TTC549 (cell line): ENCODE data around the gene GRIK4.
"Not testable (repeated sequence)": the region's sequence is repeated elsewhere in the genome, so short reads cannot be mapped to it uniquely, and the experiment has no call there.

ENCODE experiments used
- FAIRE-seq: peaks from 2 replicates; lab custom pipeline; 2012; peaks lifted over from hg19 to GRCh38; lab: Jason Lieb, UNC

Gene GRIK4

GRCh38 chr11:120576606-120577005 lies 65.1 kb downstream of the GRIK4 start:
- FAIRE-seq = no peak

GRCh38 chr11:120577041-120577440 lies 65.5 kb downstream of the GRIK4 start:
- no peak for FAIRE-seq

- no peak for FAIRE-seq
Measured at GRCh38 chr11:120577624-120578363, 66.2 kb downstream of the GRIK4 start.

- no peak for FAIRE-seq
Measured at GRCh38 chr11:120578596-120579154, 67.1 kb downstream of the GRIK4 start.

GRCh38 chr11:120579611-120580031 lies 68.1 kb downstream of the GRIK4 start:
- FAIRE-seq = no peak

- no peak for FAIRE-seq
Measured at GRCh38 chr11:120581313-120581712, 69.8 kb downstream of the GRIK4 start.

- FAIRE-seq = not testable (repeated sequence)
Measured at GRCh38 chr11:120582535-120582934, 71.0 kb downstream of the GRIK4 start.

- no peak for FAIRE-seq
Measured at GRCh38 chr11:120586072-120586471, 74.5 kb downstream of the GRIK4 start.

- FAIRE-seq = no peak
Measured at GRCh38 chr11:120586728-120587127, 75.2 kb downstream of the GRIK4 start.

- FAIRE-seq = no peak
Measured at GRCh38 chr11:120587299-120587698, 75.8 kb downstream of the GRIK4 start.

GRCh38 chr11:120589376-120589775 lies 77.8 kb downstream of the GRIK4 start:
- FAIRE-seq = no peak

GRCh38 chr11:120590472-120590871 lies 78.9 kb downstream of the GRIK4 start:
- no peak for FAIRE-seq

- FAIRE-seq = no peak
Measured at GRCh38 chr11:120594746-120595145, 83.2 kb downstream of the GRIK4 start.

GRCh38 chr11:120595557-120595956 lies 84.0 kb downstream of the GRIK4 start:
- no peak for FAIRE-seq

GRCh38 chr11:120597250-120598215 lies 86.0 kb downstream of the GRIK4 start:
- FAIRE-seq = no peak

GRCh38 chr11:120598517-120599257 lies 87.1 kb downstream of the GRIK4 start:
- FAIRE-seq = no peak

GRCh38 chr11:120599816-120600420 lies 88.4 kb downstream of the GRIK4 start:
- no peak for FAIRE-seq

- no peak for FAIRE-seq
Measured at GRCh38 chr11:120601536-120601935, 90.0 kb downstream of the GRIK4 start.

GRCh38 chr11:120603071-120603470 lies 91.5 kb downstream of the GRIK4 start:
- FAIRE-seq = no peak

GRCh38 chr11:120605469-120605868 lies 93.9 kb downstream of the GRIK4 start:
- FAIRE-seq = no peak

GRCh38 chr11:120606211-120607010 lies 94.9 kb downstream of the GRIK4 start:
- no peak for FAIRE-seq
